CD4-positive, alpha-beta T cell treated with Interleukin-17A for 4 hours (primary cell): Measurements from ENCODE around the gene NEDD4L.

ENCODE experiments used
- DNase-seq: peaks from one replicate; pipeline ENCODE4 v3.0.0-alpha.2; 2020; ENCODE audit warnings: mixed read lengths

NEDD4L gene

GRCh38 chr18:58438958-58439300 lies 394.9 kb downstream of the NEDD4L start:
- DNase-seq, result peak; percentile 10

- DNase-seq, result no peak
Measured at GRCh38 chr18:58443671-58444070, 399.6 kb downstream of the NEDD4L start.

GRCh38 chr18:58446391-58447060 lies 402.5 kb downstream of the NEDD4L start:
- DNase-seq, result no peak

GRCh38 chr18:58447402-58448095 lies 403.5 kb downstream of the NEDD4L start:
- DNase-seq, result no peak

- no peak for DNase-seq
Measured at GRCh38 chr18:58449464-58449863, 405.4 kb downstream of the NEDD4L start.
